AG08396 (cell line): ENCODE measurements around the gene RAD51B.

Experiments used
- DNase-seq: peaks from one replicate; pipeline ENCODE4 v3.0.0; 2012; ENCODE audit warnings: low spot score, mixed read lengths

The RAD51B gene

DNA sequence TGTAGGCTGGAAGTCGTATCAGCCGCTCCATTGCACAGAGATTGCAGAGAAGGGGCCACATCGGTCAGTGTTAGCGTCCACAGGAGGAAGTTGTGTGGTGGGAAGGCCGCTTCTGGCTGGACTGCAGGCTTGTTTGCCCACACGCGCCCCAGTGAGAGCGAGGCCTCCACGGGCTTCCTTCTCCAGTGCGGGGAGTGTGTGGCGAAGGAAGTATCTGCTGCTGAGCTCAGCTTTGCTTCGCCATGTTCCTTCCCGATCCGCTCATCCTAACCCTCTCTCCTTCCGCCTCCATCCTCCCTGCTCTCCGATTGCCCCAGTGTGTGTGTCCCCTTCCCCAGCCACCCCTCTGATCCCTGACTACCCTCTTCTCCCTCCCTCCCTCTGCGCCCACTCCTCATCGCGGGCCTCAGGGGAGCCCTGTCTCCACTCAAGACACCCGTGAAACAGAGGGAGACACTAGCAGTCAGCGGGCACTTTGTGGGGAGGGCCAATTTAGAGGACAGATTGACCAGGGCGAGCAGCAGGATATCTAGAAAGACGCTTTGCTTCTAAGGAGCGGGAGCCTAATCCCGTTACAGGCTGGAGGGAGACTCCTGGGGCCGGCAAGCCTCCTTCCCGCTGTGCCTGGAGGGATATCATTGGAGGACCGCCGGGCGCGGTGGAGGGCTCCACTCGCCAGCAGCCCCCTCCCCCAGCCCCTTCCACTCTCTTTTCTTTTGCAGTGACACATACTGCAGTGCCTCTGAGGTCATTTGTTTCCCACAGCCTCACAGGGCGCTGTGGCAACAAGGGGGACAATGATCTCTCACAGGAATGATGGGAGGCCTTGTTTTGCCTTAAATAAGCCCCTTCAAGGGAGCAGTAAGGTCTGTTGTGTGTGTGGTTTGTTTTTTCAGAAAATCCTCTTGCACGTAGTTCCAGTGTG, 544.5 kb downstream of the RAD51B start:
- DNase-seq: no peak

DNA sequence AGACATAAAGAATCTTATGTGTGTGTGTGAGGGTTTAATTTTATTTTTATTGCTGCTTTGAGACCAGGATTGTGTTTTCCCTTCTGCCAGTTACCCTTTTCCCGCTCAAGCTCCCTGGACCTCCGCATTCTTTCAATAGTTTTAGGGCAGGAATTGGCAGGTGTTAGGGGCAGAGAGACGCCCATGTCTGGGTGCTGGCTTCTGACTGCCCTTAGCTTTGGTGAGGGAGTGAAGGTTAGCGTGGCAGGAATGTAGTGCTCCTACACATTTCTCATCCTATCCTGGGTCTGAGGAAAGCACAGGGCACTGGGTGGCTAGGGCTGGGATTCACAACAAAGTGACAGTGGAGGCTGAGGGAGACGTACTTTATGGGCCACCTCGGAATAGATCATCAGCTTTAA, 545.2 kb downstream of the RAD51B start:
- no peak for DNase-seq

DNA sequence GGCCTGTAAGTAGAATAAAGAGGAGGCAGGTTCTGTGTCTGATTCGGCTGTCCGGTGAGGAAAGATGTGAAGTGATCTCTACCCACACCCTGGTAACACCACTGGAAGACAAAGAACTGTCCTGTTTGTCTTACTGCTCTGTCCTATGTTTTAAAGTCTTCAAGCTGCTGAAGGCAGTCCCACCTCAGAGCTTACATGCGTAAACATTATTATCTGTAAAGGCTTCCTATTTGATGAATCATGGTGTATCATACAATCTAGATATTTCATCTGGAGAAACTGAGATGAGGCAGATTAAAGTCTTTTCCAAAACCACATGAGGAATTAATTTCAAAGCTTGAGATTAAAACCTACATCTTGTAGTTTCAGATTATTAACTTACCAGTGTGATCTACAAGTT, 545.6 kb downstream of the RAD51B start:
- DNase-seq: peak; percentile 12

DNA sequence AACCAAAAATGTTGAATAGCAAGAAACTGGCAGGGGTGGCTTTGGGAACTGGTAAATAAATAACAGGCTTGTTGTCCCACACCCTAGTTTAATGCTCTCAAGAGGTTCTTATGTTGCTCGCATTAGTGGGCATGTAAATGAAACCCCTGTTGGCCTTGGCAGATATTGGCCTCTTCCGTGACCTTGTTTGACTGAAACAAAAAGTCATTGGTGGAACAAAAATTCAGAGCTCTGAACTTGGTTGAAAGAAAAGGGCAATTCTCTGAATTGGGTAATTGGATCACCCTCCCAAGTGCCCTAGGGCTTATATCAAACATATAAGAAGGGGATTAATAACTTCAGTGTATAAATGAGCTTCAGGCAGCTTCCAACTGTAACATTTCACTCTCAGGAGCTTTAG, 547.1 kb downstream of the RAD51B start:
- no peak for DNase-seq

DNA sequence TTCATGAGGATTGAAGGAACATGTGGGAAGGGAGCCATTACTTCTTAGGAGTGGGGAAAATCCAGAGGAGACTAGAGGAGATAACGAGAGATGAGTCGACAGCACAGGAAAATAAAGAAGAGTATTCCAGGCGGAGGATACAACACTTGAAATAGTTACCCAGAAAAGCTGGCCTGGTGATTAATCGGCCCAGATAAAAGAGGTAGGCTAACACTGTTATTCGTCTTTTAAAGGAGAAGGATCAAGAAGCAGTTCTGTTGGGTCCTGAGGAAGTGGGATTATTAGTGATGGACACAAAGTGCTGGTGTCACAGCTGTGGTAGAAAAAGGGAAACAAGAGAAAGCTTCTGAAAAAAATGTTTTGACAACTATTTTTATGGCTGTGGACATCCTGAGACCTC, 548.0 kb downstream of the RAD51B start:
- DNase-seq: no peak

DNA sequence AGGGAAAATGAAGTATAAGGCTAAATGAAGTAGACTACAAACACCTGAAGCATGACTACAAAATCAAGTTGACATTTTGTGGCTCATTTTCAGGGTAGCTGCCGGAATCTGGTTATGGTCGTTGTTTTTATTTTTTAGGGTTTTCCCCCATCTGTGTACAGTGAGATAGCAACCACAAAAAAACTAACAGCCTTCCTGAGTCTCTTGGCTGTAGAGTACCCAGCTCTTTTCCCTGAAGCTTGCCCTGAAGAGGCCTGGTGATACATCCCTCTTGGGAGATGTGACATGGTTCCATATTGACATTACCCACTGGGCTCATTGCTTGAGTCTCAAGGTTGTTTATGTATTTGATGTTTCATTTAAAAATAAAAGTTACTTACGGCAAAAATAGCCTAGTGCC, 549.3 kb downstream of the RAD51B start:
- DNase-seq: no peak

DNA sequence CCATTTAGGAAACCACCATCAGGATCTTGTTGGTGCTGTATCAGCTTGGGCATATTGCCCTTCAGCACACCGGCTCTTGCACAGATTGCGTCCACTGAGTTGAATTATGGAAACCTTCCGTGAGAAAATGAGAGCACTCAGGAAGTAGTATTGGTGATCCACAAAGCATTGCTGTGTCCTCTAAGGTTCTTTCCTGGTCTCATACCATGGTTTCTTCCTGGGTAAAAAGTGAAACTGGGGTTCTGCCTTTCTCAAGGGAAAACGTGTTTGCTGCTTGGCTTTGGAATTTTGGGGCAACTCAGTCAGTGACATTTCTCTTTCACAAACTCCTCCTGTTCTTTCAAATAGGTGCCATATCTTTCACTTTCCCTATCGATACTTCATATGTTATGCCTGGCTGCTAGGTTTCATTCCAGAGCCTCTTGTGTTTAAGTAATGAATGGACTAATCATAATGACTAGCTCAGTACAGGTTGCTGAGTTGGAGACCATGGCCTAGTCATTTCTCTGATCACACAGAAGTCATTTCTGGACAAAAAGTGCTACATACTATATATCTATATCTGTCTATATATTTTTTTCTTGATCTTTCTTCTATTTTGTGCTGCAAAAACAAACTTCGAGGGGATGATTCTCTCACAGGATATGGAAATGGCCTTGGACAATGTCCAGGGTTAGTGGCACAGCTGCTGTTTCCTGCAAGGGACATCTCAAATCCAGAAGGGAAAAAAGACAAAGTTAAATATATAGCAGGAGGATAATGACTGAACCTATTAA, 549.9 kb downstream of the RAD51B start:
- no peak for DNase-seq

DNA sequence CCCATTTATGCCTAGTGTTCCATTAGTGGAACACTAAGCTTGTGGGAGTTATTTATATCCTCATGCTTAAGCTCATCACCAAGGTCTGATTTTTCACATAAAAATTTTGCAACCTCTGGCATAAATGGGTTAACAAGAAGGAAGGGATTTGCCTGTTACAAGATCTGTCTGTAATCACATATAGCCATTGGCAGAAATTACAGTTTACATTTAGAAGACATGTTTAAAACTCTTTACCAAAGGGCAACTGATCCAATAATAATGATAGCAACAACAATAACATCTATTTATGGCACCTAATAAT, 550.4 kb downstream of the RAD51B start:
- no peak for DNase-seq

DNA sequence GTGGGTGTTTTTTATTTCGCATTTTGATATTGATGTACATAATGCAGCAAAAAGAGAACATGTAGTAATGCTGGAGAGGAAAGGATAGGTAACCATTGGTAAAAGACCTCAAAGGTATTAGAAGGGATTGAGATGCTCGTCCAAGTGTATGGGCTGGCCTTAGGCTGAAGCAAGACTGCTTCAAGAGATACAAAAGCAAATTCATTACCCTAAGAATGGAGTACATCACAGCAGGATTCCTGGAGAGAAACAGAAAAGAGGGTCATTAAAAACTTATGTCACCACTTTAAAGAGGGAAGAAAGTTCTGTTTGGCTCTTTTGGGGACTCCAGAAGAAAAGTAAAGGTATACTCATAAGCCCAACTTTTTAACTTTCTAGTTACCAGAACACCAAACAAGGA, 552.8 kb downstream of the RAD51B start:
- no peak for DNase-seq

DNA sequence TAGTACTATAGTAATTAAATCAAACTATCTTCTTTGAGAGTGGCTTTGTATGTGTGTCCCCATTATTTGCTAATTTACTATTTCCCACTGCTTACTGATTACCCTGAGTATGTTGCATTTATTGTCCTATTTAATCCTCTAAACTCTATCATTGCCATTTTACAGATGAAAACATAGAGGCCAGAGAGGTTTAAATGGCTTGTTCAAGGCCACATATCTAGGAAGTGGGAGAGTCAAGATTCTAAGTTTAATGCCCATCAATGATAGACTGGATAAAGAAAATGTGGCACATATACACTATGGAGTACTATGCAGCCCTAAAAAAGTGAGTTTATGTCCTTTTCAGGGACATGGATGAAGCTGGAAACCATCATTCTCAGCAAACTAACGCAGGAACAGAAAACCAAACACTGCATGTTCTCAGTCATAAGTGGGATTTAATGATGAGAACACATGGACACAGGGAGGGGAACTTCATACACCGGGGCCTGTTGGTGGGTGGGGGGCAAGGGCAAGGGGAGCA, 553.6 kb downstream of the RAD51B start:
- no peak for DNase-seq

DNA sequence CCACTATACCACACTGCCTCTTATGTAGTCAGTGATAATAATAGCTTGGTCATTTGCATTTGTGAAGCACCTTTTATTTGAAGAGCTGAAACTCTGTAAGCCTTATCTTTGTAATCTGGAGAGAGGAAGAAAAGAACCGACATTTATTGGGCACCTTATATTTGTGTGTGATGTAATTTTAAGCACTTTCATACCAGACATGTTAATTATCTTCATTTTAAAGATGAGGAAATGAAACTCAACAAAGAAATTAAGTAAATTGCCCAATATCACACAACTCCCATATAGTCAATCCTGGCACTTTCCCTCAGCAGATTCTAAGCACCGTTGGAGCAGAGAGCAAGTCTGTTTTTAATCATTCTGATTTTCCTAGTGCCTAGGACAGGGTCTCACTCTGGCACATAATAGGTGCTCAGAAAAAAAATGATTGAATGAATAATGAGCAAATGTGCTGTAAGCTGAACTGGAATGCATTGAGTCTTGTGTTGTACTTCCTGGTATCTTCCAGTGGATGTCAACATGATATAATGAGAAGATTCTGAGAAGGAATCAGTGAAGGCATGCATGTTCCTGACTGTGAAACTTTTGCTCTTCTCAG, 554.4 kb downstream of the RAD51B start:
- no peak for DNase-seq

DNA sequence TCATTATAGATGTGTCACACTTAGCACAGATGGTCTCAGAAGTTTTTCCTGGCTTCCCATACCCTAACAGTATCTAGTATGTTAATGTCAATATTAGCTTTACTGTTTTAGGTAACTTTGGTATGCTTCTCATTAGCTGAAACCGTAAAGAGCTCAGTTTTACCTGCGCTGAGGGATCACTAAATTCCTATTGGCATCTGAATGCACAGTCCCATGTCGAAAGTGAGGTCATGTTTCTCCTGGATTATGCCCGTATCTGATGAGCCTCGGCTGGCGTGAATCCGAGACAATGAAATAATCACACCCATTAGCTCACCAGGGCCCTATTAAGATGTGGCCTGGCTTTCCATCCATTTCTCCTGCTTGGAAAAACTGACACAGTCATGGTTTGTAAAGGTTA, 555.1 kb downstream of the RAD51B start:
- no peak for DNase-seq

DNA sequence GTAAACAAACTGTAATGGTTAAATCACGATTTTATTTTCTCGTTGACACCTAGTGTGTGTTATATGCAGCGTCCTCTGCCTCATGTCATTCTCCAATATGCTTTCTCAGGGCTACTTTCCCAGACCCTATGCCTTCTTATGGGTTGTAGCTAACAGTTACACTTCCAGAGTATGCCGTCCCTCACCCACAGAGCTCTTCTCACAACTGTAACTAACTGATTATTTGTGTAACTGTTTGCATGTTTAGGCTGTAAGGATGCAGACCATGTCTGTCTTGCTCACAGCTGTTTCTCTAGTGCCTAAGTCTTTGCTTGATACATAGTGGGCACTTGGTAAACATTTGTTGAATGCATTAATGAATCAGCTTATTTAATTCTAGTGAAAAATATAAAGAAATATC, 555.8 kb downstream of the RAD51B start:
- DNase-seq: no peak

DNA sequence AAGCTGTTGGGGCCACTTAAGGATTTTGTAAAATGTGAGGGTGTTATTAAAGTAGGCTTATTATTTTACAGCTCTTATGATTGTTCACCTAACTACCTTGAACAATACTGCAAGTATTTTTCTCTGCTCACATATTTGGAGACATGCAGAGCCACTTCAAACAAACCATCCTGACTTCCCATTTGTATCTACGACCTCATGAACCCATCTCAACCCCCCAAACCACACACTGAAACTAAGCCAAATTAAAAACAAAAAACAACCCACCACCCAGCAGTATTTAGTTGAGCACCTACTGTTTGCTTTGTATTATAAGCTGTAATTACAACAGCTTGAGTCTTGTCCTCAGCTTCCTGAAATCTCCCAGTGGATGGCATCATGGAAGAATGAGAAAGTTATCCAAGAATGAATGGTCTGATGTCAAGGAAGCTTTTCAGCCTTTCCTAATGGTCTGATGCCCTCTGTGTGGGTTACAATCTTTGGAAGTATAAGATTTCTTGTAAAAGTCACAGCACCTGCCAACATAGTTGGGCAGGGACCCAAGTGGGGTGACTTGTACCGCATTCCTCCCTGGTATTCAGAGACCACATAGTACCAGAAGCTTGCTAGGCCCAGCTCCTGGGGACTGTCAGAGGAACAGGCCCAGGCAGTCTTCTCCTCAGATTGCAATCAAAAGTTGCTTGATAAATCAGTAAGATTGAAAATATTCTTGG, 556.6 kb downstream of the RAD51B start:
- no peak for DNase-seq

DNA sequence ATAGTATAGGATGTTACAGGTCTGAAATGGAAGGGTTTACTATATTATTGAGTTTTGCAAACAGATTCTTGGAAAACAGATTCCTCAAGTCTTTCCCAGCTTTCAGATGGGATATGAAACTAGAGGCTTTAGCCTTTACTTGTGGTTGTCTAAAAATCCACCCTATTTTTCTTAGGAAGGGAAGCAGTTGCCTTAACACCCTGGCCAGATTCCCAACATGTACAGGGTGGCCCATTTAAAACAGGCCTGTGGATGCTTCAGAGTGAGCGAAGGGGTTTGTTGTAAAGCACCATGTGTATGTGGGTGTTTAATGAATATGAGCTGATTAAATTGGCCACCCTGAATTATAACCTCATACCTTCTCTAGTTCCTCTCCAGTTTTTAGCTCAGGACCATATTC, 557.4 kb downstream of the RAD51B start:
- DNase-seq: no peak

DNA sequence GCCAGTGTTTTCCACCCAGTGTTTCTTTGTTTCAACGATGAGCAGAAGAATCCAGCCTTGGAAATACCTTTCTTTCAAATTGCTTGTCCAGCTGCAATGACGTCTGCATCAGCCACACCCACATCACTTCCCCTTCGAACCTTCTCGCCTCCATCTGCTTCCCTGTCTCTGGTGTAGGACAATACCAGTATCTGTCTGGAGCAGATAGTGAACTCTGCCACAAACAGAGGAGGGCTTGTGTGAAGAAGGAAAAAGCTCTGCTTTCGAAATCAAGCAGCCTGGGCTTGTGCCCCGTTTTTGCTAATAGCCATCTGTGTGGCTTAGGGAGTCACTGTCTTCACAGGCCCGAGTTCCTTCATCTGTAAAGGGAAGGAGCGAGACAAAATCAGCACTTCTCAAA, 557.9 kb downstream of the RAD51B start:
- DNase-seq: no peak

DNA sequence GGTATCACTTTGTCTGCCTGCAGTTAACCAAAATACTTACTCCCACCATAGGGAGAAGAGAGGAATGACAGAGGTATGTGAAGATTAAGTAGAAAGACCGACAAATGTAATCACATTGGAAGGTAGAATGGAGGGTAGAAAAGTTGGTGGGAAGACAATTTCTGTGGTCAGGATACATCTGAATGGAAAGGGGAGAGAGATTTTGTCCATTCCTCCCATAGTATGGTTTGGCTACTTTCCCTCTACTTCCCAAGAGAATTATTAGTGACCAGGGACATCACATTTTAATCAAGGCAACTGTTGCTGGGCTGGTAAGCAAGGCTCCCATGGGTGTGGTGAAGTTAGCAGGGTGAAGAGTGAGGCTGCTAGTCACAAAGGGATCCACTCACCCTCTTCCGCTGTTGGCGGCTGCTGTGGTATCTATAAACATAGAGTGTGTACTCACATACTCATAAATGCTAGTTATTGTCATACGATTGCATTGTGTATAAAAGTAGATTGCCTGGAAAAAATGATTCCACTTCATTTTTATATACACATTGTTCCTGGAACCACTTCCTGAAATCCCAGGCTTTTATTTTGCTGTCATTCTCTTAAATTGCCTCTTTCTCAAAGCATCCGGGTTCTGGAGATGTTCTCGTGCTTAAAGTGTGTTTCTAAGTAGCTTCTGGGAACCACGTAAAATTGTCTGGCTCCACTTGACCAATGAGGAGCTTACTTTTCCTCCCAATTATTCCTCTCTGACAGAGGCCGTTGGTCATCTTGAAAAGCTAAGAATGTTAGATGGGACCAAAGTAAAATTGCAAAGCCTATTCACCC, 560.1 kb downstream of the RAD51B start:
- DNase-seq: no peak

DNA sequence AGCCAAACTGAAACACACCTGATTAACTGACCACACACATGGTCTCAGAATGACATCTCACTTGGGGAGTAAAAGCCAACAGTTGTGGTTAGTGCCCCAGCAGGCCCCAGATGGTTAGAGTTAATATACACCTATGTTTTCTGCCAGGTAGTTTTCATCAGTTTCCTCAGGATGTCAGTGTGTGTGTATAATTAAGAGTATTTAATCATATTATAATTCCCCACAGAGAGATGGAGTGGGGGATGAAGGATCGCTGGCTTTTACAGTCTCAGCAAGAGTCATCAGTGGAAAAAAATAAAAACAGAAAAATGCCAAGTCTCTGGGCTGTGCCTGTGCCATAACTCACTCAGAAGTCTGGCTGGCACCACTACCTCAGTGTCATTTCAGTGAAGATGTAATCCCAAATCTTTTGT, 560.8 kb downstream of the RAD51B start:
- no peak for DNase-seq

DNA sequence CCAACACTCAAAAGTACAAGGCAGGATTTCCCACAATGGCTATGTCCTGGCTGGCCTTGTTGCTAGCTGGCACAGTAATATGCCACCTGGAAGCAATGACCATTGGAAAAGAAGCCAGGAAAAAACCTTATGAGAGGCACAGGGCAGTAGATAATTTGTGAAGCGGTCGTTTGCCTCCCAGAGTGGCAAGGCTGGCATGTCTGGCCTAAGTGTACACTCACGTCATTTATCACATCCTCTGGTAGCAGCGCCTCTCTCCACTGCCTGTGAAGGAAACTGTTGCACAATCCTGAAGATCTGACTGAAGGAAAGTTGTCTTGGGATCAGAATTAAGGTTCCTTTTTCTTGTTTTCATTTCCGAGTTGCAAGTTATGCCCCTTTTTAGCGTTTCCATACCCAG, 564.8 kb downstream of the RAD51B start:
- DNase-seq: peak; percentile 25

DNA sequence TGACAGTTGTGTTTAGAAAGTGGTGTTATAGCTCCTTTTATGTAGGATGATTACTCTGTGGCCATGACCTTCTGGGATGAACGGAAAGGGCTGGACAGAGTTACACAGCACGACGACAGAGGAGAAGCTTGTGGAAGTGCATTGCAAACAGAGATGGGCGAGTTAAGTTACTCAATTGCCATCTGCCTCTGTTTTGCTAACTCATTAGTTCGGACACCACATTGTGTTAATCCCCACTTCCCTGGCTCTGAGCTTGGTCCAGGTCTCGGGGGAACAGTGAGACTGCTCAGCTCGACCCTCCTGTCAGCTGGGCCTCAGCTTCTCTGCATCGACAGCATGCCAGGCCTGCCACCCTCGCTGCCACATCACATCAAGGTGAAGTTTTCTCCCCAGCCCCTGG, 565.3 kb downstream of the RAD51B start:
- DNase-seq: no peak

DNA sequence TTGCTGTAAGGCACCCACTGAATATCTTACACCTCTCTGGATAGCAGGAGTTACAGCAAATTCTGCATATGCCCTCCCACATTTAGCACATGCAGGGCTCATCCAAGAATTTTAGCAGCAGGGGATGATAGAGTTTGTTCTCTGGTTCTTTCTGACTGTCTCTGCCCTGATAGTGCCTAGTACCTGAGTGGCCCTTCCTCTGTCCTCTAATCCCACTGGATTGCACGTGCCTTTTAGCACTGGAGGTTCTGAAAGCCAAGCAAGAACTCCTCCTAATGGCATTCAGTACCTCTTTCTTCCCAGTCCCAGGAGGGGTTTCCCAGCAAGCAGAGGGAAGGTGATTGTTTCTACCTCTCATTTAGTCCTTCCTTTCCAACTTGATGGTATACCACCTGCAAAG, 566.9 kb downstream of the RAD51B start:
- no peak for DNase-seq
